ENCODE data around the gene SKAP2.

The SKAP2 gene

GRCh38 chr7:26642416-26642815, 222.0 kb downstream of the SKAP2 start:
- no peak for DNase-seq (ENCODE audit: low spot score)
- no peak for FAIRE-seq

- DNase-seq (ENCODE audit: low spot score): no peak
Observed at GRCh38 chr7:26639695-26640094, 224.7 kb downstream of the SKAP2 start.

DNA sequence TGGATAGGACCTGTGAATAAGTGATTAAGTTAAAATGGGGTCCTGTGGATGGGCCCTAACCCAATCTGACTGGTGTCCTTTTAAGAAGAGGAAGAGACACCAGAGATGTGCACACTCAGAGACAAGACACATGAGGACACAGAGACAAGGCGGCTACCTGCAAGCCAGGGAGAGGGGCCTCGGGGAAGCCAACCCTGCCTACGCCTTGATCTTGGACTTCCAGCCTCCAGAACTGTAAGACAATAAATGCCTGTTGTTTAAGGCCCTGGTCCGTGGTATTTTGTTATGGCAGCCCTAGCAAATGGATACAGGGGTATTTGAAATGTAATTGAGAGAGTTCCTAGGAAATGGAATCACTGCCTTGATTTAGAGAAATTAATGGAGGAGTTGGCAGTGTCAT, 225.3 kb downstream of the SKAP2 start:
- DNase-seq (ENCODE audit: low spot score) (no peak), FAIRE-seq (no peak)

More at GRCh38 chr7:26639695-26640094, 224.7 kb downstream of the SKAP2 start:
- no peak for FAIRE-seq

DNA sequence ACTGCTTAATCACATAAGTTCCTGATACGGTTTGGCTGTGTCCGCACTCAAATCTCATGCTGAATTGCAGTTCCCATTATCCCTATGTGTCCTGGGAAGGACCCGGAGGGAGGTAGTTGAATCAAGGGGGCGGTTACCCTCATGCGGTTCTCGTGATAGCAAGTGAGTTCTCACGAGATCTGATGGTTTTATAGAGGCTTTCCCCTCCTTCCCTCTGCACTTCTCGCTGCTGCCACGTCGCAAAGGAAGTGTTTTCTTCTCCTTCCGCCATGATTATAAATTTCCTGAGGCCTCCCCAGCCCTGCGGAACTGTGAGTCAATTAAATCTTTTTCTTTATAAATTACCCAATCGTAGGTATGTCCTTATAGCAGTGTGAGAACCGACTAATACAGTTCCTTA, 226.2 kb downstream of the SKAP2 start:
- DNase-seq (ENCODE audit: low spot score) (no peak), FAIRE-seq (no peak)

GRCh38 chr7:26637610-26638009, 226.8 kb downstream of the SKAP2 start:
- DNase-seq (ENCODE audit: low spot score) (no peak), FAIRE-seq (no peak)

DNA sequence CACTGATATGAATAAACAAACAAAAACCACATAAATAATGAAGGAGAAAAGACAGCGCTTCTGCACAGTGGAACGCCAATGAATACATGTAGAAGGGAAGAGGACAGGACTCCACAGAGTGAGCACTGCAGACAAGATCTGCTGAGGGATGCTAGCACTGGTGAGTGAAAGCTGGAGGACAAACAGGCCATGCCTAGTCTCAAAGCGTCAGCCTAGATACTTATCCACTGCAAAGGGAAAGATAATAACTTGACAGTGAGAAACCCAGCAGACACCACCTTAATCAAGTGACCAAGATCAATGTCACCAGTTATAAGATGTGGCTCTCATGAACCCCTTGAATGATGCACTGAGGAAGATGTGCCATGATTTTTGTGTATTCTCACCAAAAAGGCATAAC, 227.6 kb downstream of the SKAP2 start:
- FAIRE-seq (no peak), DNase-seq (ENCODE audit: low spot score) (no peak)

DNA sequence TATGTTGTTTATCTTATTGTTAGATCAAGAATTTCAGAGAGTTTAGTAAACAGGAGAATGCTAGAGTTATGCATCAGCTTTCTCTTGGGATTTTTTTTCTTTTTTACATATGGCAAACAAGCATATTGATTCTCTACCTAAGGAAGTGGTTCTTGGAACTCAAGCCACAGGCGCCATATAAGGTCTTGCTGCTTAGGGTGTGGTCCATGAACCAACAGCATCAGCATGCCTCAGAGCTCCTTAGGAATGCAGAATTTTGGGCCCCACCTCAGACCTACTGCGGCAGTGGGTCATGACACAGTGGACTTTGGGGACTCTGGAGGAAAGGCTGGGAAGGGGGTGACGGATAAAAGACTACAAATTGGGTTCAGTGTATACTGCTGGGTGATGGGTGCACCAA, 230.8 kb downstream of the SKAP2 start:
- DNase-seq (ENCODE audit: low spot score) (no peak), FAIRE-seq (no peak)

DNA sequence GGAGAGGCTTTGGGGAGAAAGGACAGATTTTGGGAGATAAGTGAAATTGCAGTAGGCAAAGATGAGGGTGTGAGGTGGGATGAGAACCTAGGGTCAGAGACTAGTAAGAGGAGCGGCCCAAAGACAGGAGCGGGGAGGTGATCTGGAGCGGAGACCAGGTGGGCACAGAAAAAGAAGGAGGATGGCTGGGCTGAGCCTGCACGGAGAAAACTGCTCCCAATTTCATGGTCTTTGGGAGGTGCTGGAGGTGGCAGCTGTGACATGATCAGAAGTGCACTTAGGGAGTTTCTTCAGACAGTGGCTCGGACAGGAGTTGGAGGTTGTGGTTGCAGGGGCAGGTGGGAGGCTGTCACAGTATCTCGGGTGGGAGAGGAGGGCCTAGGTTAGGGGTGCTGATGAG, 232.8 kb downstream of the SKAP2 start:
- no peak for DNase-seq (ENCODE audit: low spot score)
- no peak for FAIRE-seq

- DNase-seq (ENCODE audit: low spot score) (no peak), FAIRE-seq (no peak)
Observed at GRCh38 chr7:26630941-26631580, 233.3 kb downstream of the SKAP2 start.

DNA sequence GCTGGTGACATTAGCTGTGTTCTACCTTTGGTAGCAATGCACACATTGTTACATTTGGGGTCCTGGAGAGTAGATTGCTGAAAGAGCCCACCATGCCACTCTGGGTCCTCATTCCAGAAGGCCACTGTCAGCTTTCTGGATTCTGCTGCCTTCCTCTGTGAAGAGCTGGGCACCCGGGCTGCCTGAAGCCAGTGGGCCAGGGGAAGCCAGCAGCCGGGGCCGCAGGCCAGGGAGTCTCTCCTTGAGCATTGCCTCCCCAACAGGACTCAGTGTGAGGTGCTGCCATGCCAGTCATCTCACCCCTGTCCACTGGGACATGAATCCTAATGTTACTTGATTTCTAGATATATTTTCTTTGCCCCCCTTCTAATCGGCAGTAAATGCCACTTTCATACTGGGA, 234.0 kb downstream of the SKAP2 start:
- FAIRE-seq: no peak

DNA sequence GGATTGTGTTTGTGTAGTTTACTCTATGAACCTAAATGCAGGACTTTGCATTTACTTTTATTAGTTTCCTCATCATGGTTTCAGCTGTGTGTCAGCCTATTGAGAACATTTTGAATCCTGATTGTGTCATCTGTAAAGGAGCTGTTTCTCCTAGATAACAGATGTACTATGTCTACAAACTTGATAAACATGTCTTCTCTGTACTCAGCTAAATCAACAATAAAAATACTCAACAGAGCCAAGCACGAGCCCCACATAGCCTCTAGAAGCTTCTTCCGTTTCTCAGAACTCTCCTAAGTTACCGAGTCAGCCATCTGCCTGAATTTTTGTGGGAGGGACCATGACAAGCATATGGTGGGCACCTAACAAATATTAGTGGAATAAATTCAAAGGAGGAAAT, 234.7 kb downstream of the SKAP2 start:
- DNase-seq (ENCODE audit: low spot score) (no peak), FAIRE-seq (no peak)

More for the DNA sequence above, 234.0 kb downstream of the SKAP2 start:
- no peak for DNase-seq (ENCODE audit: low spot score)

- DNase-seq (ENCODE audit: low spot score): no peak
- FAIRE-seq: no peak
Observed at GRCh38 chr7:26627891-26628341, 236.5 kb downstream of the SKAP2 start.

DNA sequence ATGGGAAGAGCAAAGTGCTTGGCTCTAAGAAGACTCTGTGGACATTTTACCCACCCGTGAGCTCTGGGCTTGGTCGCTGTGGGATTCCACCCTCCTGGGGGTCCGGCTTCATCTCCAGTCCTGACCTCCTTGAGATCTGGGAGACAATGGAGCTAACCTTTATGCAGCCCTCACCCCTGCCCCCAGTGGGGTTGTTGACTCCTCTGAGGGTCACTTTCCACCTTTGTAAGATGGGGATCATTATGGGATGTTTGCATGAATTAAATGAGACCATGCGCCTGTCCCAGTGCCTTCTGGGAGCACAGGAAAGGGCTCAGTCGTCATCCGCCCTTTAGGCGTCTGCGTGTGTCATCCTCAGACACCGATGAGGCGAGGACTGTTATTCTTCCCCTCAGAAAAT, 237.2 kb downstream of the SKAP2 start:
- FAIRE-seq: no peak
- DNase-seq (ENCODE audit: low spot score): no peak

DNA sequence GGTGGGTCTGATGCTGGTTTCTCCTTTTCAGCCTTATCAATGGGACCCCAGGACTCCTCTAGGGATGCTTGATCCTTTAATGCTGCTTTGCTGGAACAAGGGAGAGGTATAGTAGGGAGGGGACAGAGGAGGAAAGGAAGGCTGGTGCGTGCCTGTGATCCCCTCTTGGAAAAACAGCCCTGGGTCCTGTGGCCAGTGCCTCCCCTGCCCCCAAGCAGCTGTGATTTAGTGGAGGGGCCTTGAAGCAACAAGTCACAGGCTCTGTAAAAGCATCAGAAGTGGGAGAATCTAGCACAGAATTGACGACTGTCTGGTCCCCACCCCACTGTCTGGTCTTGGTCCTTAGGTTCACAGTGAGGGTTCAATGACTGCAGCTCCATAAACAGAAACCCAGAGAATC, 237.7 kb downstream of the SKAP2 start:
- DNase-seq (ENCODE audit: low spot score) (no peak), FAIRE-seq (no peak)

DNA sequence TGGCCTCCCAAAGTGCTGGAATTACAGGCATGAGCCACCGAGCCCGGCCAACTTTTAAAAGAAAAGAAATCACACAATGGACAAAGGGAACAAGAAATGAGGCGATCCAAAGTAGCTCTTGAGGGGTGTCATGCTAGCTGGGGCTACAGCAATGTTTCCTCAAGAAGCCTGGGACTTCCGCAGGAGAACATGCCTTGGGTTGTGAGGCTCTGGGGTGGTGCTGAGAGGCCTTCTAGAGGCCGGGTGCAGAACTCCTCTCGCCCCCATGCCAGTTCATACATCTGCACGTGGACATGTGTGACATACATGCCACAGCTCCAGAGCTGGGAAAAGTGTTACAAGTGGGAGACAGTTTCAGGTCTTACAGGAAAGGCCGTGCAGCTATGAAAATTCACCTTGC, 238.2 kb downstream of the SKAP2 start:
- DNase-seq (ENCODE audit: low spot score) (no peak), FAIRE-seq (no peak)

DNA sequence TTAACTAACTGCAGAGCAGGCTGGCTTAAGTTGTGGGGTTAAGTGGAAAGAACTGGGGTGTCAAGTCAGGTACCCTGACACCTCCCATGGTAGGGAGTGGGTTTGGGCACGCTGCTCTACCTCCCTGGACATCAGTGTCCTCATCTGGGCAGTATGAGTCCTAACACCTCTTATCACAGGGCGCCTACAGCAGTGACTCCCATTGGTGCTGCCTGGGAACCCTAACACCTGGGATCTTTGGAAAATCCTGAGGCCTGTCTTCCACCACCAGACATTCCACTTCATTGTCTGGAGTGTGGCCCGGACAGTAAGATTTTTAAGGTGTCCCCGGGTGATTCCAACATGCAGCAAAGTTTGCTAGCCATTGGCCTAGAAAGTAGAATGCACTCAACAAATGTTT, 239.1 kb downstream of the SKAP2 start:
- no peak for DNase-seq (ENCODE audit: low spot score)

GRCh38 chr7:26624839-26625238, 239.6 kb downstream of the SKAP2 start:
- DNase-seq (ENCODE audit: low spot score) (no peak), FAIRE-seq (no peak)

More for the DNA sequence above, 239.1 kb downstream of the SKAP2 start:
- FAIRE-seq: no peak

- FAIRE-seq: no peak
- no peak for DNase-seq (ENCODE audit: low spot score)
Observed at GRCh38 chr7:26624431-26624830, 240.0 kb downstream of the SKAP2 start.

DNA sequence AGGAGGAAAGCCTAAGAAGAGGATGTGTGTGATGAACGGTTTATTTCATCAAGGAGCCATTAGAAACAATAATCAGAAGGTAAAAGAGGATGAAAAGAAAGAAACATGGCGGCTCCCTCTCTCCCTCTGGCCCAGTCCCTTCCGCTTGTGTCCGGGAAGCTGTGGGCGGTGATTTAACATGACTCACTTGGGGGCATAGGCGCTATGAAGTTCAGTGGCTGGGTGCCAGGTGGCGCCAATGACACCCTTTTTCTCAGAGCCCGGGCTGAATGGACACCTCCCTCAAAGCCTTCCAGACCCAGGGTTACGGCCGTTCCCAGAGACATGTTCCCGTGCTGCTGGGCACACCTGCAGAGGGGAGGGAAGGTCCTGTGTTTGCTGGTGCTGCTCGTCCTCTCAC, 244.0 kb downstream of the SKAP2 start:
- FAIRE-seq: no peak

DNA sequence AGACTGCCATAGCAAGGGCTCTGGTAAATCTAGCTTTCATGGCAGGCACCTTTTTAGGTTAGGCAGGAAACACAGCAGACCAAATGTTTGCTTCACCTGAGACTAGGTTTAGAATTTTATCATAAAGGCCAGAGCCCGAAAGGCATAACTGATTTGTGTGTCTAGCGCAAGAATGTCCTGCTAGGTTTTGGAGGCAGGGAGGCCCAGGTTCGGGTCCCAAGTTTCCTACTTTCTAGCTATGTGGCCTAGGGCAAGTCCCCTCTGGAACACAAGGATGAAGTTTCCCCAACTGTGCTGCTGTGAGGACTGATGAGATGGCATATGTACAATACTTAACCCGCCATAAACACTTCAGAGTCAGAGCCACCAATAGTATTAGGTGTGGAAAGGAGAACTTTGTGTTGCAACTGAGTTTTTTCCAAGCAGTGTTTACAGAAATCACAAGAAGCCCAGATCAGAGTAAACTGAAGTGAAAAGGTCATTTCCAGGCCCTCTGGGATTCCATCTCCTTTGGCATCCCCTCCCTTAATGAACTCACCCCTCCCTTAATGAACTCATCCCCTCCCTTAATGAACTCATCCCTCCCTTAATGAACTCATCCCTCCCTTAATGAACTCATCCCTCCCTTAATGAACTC, 244.9 kb downstream of the SKAP2 start:
- DNase-seq (ENCODE audit: low spot score) (no peak), FAIRE-seq (no peak)

More for the DNA sequence above, 244.0 kb downstream of the SKAP2 start:
- DNase-seq (ENCODE audit: low spot score): peak; percentile 55

DNA sequence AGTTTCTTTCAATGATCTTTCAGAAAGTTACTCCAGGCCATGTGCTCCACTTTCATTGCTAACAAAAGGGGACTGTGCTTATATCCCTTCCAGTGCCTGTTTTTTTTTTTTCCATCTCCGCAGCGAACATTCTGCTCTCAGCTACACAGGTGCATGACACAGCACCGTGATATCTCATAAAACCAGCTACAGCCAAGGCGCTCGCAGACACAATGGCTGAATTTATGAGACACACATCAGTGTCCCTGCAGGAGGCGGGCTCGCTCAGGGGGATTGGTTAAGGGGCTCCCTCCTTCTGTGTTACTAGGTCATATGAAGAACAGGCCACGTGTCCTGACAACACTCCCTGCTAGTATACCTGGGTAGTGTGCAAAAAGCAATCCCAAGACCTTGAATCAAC, 245.5 kb downstream of the SKAP2 start:
- DNase-seq (ENCODE audit: low spot score) (no peak), FAIRE-seq (no peak)

- DNase-seq (ENCODE audit: low spot score): no peak
- FAIRE-seq: no peak
Observed at GRCh38 chr7:26618449-26618848, 245.9 kb downstream of the SKAP2 start.

Data from RCC 7860 (cell line).